Thoracic aorta (tissue), 2 donors: ENCODE measurements around the gene HECTD1. TPM values are rescaled to one million over a fixed set of nuclear protein-coding genes. Genes with fewer than 3 reads are reported as not detected.
"Not testable (repeated sequence)": the region's sequence is repeated elsewhere in the genome, so short reads cannot be mapped to it uniquely, and the experiment has no call there.

ENCODE experiments used
- ATAC-seq: fragments of 150-250 bp; one replicate; pipeline ENCODE4 v1.8.0; 2017; ENCODE audit warnings: low read depth; ENCODE audit not compliant: insufficient number of reproducible peaks, low FRiP score
- DNase-seq: peaks from one replicate; pipeline ENCODE4 v3.0.0-alpha.2; 2020; ENCODE audit warnings: low spot score
- H3K27ac ChIP-seq, 2 donors: fragments of 200-600 bp; sonication (generic); 1 replicate in 1 of 2; 2 replicates in 1 of 2; pipeline ENCODE4 v1.5.1; 2016; ENCODE audit warnings: mild to moderate bottlenecking in 2 of 2, moderate library complexity in 2 of 2
- H3K27me3 ChIP-seq: fragments of 200-600 bp; sonication (generic); replicated peaks from 2 replicates; pipeline ENCODE4 v1.6.0; 2016; ENCODE audit warnings: mild to moderate bottlenecking; ENCODE audit not compliant: insufficient read depth
- H3K36me3 ChIP-seq: fragments of 200-600 bp; sonication (generic); one replicate; pipeline ENCODE4 v1.5.1; 2016
- H3K4me1 ChIP-seq, 2 donors: fragments of 200-600 bp; sonication (generic); 1 replicate in 1 of 2; 2 replicates in 1 of 2; pipeline versions ENCODE4 v1.5.1 to v1.6.0; 2016; ENCODE audit warnings: low read depth in 2 of 2, mild to moderate bottlenecking in 1 of 2; ENCODE audit not compliant: control insufficient read depth in 1 of 2
- H3K4me3 ChIP-seq: fragments of 200-600 bp; sonication (generic); 2 replicates; pipeline ENCODE4 v1.5.1; 2016; ENCODE audit warnings: mild to moderate bottlenecking
- H3K9me3 ChIP-seq: fragments of 200-600 bp; sonication (generic); 2 replicates; pipeline ENCODE4 v1.5.1; 2016
- total RNA-seq, 2 donors: library from RNA; depleted of rRNA; stranded (reverse); fragments of >200 nt; gene quantifications; one replicate each; pipeline versions ENCODE4 v1.1.0 to v1.2.3, GENCODE V29; 2016
- TF ChIP-seq, protein P1 (sequence below): fragments of 200-600 bp; sonication (generic); IDR thresholded peaks from one replicate; pipeline ENCODE4 v1.5.1; 2019; ENCODE audit warnings: antibody characterized with exemption

HECTD1 gene
- total RNA-seq, 2 donors from 2014 or later, result 82.6 to 185 TPM

DNA sequence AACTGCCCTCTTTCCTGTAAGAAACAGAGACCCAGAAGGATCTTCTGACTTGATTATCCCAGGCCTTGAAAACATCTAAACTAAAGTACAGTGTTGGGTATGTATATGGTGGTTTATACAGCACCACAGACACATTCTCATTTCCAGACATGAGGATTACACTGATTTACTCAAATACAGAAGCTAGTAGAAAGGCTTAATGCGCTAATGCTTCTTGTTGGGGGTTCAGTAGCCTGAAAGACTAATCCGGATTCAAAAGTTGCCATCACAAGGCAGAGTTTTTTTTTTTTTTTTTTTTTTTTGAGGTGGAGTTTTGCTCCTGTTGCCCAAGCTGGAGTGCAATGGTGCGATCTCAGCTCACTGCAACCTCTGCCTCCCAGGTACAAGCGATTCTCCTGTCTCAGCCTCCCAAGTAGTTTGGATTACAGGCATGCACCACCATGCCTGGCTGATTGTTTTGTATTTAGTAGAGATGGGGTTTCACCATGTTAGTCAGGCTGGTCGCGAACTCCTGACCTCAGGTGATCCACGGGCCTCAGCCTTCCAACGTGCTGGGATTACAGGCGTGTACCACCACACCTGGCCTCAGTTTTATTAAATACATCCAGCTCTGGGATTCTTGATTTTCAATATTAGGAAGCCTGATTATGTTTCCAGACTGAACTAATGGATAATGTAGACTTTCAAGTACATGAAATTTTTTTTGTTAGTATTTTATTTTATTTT, 46.3 kb upstream of the HECTD1 start:
- Histone ChIP-seq H3K27ac (no peak overlapping the region), H3K27me3 (no peaks in the 10 kb centered on the region), H3K36me3 (no peaks in the 10 kb centered on the region), H3K4me1 (no peaks in the 10 kb centered on the region), H3K4me3 (no peak overlapping the region), H3K9me3 (no peaks in the 10 kb centered on the region)
- TF ChIP-seq, protein P1, sequence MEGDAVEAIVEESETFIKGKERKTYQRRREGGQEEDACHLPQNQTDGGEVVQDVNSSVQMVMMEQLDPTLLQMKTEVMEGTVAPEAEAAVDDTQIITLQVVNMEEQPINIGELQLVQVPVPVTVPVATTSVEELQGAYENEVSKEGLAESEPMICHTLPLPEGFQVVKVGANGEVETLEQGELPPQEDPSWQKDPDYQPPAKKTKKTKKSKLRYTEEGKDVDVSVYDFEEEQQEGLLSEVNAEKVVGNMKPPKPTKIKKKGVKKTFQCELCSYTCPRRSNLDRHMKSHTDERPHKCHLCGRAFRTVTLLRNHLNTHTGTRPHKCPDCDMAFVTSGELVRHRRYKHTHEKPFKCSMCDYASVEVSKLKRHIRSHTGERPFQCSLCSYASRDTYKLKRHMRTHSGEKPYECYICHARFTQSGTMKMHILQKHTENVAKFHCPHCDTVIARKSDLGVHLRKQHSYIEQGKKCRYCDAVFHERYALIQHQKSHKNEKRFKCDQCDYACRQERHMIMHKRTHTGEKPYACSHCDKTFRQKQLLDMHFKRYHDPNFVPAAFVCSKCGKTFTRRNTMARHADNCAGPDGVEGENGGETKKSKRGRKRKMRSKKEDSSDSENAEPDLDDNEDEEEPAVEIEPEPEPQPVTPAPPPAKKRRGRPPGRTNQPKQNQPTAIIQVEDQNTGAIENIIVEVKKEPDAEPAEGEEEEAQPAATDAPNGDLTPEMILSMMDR, result no peak
- DNase-seq (no peak), ATAC-seq (no peak)

DNA sequence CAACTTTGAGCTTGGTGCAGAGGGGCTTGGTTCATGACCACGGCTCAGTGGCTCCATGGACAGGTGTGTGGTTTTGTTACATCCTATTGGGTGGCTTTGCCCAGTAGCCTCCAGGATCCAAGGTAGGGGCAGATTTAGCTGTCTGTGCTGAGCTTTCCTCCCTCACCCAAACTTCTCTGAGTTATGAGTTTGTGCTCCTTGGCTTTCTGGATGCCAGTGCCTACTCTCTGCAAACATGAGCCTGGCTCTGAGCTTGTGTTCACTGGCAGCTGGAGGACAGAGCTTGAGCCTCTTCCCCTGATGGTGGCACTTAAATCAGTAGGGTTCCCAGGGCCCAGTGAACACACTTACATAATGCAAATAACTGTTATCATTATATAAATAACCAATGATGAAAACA, 45.3 kb upstream of the HECTD1 start:
- TF ChIP-seq, protein P1, result no peak
- Histone ChIP-seq H3K27ac (no peak overlapping the region), H3K36me3 (no peaks in the 10 kb centered on the region), H3K9me3 (no peaks in the 10 kb centered on the region), H3K4me1 (no peaks in the 10 kb centered on the region), H3K27me3 (no peaks in the 10 kb centered on the region), H3K4me3 (no peak overlapping the region)
- no peak for ATAC-seq
- no peak for DNase-seq

DNA sequence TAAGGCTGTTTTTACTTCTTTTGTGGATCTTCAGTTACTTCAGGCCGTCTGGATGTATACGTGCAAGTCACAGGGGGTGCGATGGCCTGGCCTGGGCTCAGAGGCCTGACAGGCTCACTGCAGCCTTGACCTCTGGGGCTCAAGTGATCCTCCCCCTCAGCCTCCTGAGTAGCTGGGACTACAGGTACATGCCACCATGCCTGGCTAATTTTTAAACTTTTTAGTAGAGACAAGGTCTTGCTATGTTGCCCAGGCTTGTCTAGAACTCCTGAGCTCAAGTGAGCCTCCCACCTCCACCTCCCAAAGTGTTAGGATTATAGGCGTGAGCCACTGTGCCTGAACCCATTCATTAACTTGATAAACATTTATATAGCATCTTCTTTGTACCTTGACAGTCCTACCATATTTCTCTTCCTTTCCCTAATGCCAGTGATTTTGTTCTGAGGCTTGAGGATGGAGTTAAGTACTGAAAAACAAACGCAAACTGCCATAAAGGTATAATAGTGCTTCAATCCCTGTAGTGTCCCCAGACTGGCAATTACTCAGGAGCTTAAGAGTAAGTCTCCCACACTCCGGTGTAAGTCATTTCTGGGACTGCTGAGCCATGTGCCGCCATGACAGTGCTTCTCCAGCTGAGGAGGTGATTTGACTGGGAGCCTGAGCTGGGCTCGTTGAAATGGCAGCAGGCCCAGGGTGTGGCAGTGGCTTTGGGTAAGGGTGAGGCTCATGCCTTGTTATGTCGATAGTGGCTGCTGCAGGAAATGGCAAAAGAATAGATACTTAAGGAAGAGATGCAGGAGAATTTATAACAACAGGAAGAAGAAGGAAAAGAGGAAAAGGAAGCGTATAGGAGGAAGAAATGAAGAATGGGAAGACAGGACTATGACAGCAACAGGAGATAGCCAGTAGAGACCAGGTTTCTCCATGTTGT, 43.7 kb upstream of the HECTD1 start:
- H3K36me3 ChIP-seq, result no peaks in the 10 kb centered on the region
- no peak overlapping the region for H3K27ac ChIP-seq
- H3K4me3 ChIP-seq, result no peak overlapping the region
- no peak for ATAC-seq
- TF ChIP-seq, protein P1, result no peak
- H3K9me3 ChIP-seq, result no peaks in the 10 kb centered on the region
- no peak for DNase-seq
- H3K4me1 ChIP-seq, result no peaks in the 10 kb centered on the region
- no peaks in the 10 kb centered on the region for H3K27me3 ChIP-seq

DNA sequence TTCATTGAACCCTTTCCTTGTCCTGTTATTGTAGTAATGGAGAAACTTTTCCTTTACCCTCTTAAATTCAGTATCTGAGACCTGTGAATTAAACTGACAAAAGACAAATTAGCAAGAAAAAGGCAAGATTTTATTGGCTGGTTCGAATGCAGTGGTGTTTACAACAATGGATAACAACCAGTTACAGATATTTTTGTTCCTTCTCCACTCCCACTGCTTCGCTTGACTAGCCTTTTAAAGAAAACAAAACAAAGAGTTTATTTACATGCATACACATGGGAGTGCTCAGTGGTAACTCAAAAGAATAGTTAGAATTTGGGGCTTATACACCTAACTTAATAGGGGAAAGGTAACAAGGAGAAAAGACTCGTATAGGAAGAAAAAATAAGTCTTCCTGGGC, 37.0 kb upstream of the HECTD1 start:
- H3K27ac ChIP-seq, result no peak overlapping the region
- no peaks in the 10 kb centered on the region for H3K36me3 ChIP-seq
- peaks cover 0 to 8% of the 10 kb centered on the region in 2 donors for H3K4me1 ChIP-seq
- TF ChIP-seq, protein P1, result no peak
- DNase-seq (no peak), ATAC-seq (no peak)
- H3K9me3 ChIP-seq, result no peaks in the 10 kb centered on the region
- H3K4me3 ChIP-seq, result no peak overlapping the region
- H3K27me3 ChIP-seq, result no peaks in the 10 kb centered on the region

DNA sequence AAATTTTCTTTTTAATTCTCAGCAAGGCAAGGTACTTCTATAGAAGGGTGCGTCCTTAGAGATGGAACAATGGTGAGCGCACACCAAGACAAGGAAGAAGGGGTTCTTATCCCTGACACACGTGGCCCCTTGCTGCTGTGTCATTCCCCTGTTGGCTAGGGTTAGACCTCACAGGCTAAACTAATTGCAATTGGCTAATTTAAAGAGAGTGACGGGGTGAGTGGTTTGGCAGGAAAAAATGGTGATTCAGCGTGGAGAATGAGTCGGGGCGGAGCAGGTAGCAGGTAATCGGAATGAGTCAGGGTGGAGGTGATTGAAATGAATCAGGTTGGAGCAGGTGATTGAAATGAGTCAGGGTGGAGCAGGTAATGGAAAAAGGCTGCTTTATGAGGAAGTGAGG, 36.3 kb upstream of the HECTD1 start:
- Histone ChIP-seq H3K4me1 (peaks cover 0 to 8% of the 10 kb centered on the region in 2 donors), H3K27me3 (no peaks in the 10 kb centered on the region), H3K4me3 (no peak overlapping the region), H3K36me3 (no peaks in the 10 kb centered on the region), H3K27ac (no peak overlapping the region), H3K9me3 (no peaks in the 10 kb centered on the region)
- ATAC-seq, result no peak
- TF ChIP-seq, protein P1, result no peak
- no peak for DNase-seq

DNA sequence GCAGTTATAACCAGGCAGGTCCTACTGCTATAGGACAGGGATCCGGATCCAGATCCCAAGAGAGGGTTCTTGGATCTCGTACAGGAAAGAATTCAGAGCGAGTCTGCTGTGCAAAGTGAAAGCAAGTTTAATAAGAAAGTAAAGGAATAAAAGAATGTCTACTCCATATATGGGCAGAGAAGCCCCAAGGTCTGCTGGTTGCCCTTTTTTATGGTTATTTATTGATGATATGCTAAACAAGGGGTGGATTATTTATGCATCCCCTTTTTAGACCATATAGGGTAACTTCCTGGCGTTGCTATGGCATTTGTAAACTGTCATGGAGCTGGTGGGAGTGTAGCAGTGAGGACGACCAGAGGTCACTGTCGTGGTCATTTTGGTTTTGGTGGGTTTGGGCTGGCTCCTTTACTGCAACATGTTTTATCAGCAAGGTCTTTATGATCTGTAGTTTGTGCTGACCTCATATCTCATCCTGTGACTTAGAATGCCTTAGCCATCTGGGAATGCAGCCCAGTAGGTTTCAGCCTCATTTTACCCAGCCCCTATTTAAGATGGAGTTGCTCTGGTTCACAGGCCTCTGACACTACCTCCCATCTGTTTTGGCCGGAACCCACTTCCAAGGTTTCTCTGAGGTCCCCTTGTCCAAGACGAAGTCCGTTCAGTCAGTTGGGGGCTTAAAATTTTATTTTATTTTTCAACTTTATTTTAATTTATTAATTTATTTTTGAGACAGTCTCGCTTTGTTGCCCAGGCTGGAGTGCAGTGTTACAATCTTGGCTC, 34.8 kb upstream of the HECTD1 start:
- H3K4me1 ChIP-seq, H3K27me3 ChIP-seq, H3K9me3 ChIP-seq, DNase-seq, ATAC-seq, H3K36me3 ChIP-seq: not testable (repeated sequence)
- Histone ChIP-seq H3K4me3 (peak overlapping the region; percentile 59), H3K27ac (peak overlapping the region in 1 of 2 donors; percentile 22)
